PC-9 (cell line): ENCODE results near the gene IFI27.

Experiments used
- EZH2 ChIP-seq: fragments of 200-600 bp; sonication (generic); IDR thresholded peaks from 2 replicates; pipeline ENCODE4 v1.8.0; 2017; ENCODE audit warnings: antibody characterized with exemption, low read depth
- TF ChIP-seq, protein P1 (sequence below): fragments of 200-600 bp; sonication (generic); conservative IDR thresholded peaks from 2 replicates; pipeline ENCODE4 v1.6.1; 2017; ENCODE audit warnings: mixed run types, antibody characterized with exemption, mild to moderate bottlenecking, moderate library complexity

DNA sequence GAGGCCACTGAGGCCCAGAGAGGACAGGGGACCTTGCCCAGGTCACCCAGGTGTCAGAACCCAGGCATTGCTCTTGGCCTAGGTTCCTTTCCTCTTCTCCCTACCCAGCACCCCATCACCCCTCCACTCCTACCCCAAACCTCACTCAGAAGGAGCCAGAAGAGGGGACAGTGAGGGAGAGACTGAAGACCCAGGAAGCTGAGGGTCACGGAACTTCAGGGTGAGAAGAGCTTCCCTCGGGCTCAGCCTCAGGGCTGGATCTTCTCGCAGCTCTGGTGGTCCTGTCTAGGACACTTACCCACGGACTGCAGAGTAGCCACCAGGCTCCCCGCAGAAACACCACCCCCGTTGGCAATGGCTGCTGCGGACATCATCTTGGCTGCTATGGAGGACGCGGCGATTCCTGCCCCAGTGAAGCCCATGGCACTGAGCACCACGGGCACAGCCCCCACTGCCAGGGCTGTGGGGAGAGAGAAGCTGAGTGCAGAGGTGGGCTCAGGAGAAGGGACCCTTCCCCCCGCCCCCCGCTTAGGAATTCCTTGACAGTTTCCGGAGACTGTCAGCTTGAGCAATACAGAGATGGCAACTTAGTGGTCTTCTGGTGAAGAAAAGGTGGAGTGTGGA, 17.8 kb downstream of the IFI27 start:
- TF ChIP-seq, protein P1, sequence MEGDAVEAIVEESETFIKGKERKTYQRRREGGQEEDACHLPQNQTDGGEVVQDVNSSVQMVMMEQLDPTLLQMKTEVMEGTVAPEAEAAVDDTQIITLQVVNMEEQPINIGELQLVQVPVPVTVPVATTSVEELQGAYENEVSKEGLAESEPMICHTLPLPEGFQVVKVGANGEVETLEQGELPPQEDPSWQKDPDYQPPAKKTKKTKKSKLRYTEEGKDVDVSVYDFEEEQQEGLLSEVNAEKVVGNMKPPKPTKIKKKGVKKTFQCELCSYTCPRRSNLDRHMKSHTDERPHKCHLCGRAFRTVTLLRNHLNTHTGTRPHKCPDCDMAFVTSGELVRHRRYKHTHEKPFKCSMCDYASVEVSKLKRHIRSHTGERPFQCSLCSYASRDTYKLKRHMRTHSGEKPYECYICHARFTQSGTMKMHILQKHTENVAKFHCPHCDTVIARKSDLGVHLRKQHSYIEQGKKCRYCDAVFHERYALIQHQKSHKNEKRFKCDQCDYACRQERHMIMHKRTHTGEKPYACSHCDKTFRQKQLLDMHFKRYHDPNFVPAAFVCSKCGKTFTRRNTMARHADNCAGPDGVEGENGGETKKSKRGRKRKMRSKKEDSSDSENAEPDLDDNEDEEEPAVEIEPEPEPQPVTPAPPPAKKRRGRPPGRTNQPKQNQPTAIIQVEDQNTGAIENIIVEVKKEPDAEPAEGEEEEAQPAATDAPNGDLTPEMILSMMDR: no peak
- no peak for TF ChIP-seq EZH2
